HepG2 (cell line): ENCODE data around the gene ZNF514. TPM values are rescaled to one million over a fixed set of nuclear protein-coding genes. Genes with fewer than 3 reads are reported as not detected.

Experiments used
- ARNT2 ChIP-seq: sonication (generic); formaldehyde crosslinking; IDR thresholded peaks from 2 replicates; pipeline ENCODE4 v1.8.0; 2022; ENCODE audit warnings: mild to moderate bottlenecking, low read depth, missing genetic modification reagents, moderate library complexity
- ATF6 ChIP-seq: sonication (generic); formaldehyde crosslinking; conservative IDR thresholded peaks from 2 replicates; pipeline ENCODE4 v1.4.0; 2020; ENCODE audit warnings: missing genetic modification reagents
- DMAP1 ChIP-seq: IDR thresholded peaks from 2 replicates; pipeline ENCODE4 v1.6.1; 2016
- ELF1 ChIP-seq: sonication (generic); formaldehyde crosslinking; IDR thresholded peaks from 2 replicates; pipeline ENCODE4 v1.4.0; 2020; ENCODE audit warnings: missing genetic modification reagents
- GFI1 ChIP-seq: sonication (generic); formaldehyde crosslinking; IDR thresholded peaks from 2 replicates; pipeline ENCODE4 v1.5.0; 2020; ENCODE audit warnings: missing genetic modification reagents, mild to moderate bottlenecking, borderline replicate concordance
- HNRNPL ChIP-seq: fragments of 200-400 bp; formaldehyde crosslinking; IDR thresholded peaks from 2 replicates; pipeline ENCODE4 v1.6.1; 2017; ENCODE audit warnings: mild to moderate bottlenecking, low read depth, low read length
- HNRNPLL ChIP-seq: fragments of 200-400 bp; formaldehyde crosslinking; IDR thresholded peaks from 2 replicates; pipeline ENCODE4 v1.6.1; 2017; ENCODE audit warnings: mild to moderate bottlenecking, low read depth, low read length; ENCODE audit not compliant: poor library complexity, severe bottlenecking
- ISL2 ChIP-seq: sonication (generic); formaldehyde crosslinking; IDR thresholded peaks from 2 replicates; pipeline ENCODE4 v1.5.0; 2020; ENCODE audit warnings: missing genetic modification reagents
- KLF16 ChIP-seq, 2 experiments: sonication (generic) in 1 of 2; formaldehyde crosslinking in 1 of 2; IDR thresholded peaks; 2 replicates each; pipeline versions ENCODE4 v1.6.1 to v1.8.0; 2016 to 2023; ENCODE audit warnings: missing genetic modification reagents in 2 of 2, missing compliant biosample characterization in 1 of 2
- SMC3 ChIP-seq: IDR thresholded peaks from 2 replicates; pipeline ENCODE4 v1.6.1; 2011; ENCODE audit warnings: low read length, improper control_type of control experiment
- ZFP90 ChIP-seq: sonication (generic); formaldehyde crosslinking; IDR thresholded peaks from 2 replicates; pipeline ENCODE4 v1.8.0; 2022; ENCODE audit warnings: missing genetic modification reagents, mild to moderate bottlenecking, inconsistent platforms, borderline replicate concordance
- ZNF235 ChIP-seq: sonication (generic); formaldehyde crosslinking; IDR thresholded peaks from 2 replicates; pipeline ENCODE4 v1.8.1; 2023; ENCODE audit warnings: mild to moderate bottlenecking, missing genetic modification reagents, borderline replicate concordance
- ZNF549 ChIP-seq: sonication (generic); formaldehyde crosslinking; IDR thresholded peaks from 2 replicates; pipeline ENCODE4 v1.5.0; 2020; ENCODE audit warnings: missing genetic modification reagents
- ZNF577 ChIP-seq: sonication (generic); formaldehyde crosslinking; IDR thresholded peaks from 2 replicates; pipeline ENCODE4 v1.4.0; 2020; ENCODE audit warnings: mild to moderate bottlenecking, low read depth, missing genetic modification reagents, borderline replicate concordance
- ZNF644 ChIP-seq: IDR thresholded peaks from 2 replicates; pipeline ENCODE4 v1.6.1; 2016; ENCODE audit warnings: low read depth
- ZNF713 ChIP-seq: sonication (generic); formaldehyde crosslinking; IDR thresholded peaks from 2 replicates; pipeline ENCODE4 v1.4.0; 2020; ENCODE audit warnings: mild to moderate bottlenecking, missing genetic modification reagents
- ZZZ3 ChIP-seq: sonication (generic); formaldehyde crosslinking; IDR thresholded peaks from 2 replicates; pipeline ENCODE4 v1.4.0; 2020; ENCODE audit warnings: missing genetic modification reagents, mild to moderate bottlenecking, borderline replicate concordance
- polyA plus RNA-seq, 8 experiments: library from polyadenylated mRNA; depleted of rRNA in 3 of 8; stranded (reverse) in 7 of 8; unstranded in 1 of 8; fragments of >200 nt; fragmentation: Illumina TruSeq in 4 of 8; extraction: Trizol in 4 of 8; gene quantifications; 2 replicates each; pipeline versions ENCODE4 v1.2.1 to v1.2.3, GENCODE V29; 2011 to 2016; ENCODE audit warnings: low read depth in 4 of 8, missing spikeins in 1 of 8, mixed read lengths in 1 of 8; ENCODE audit not compliant: insufficient read depth in 1 of 8
- total RNA-seq, 5 experiments: library from RNA; depleted of rRNA; stranded (reverse); fragments of >200 nt; fragmentation: Illumina TruSeq; extraction: Trizol; gene quantifications; 2 replicates each; pipeline ENCODE4 v1.2.3, GENCODE V29; 2016; ENCODE audit warnings: low read depth in 1 of 5
- TF ChIP-seq, protein P1 (sequence below): sonication (generic); formaldehyde crosslinking; IDR thresholded peaks from 2 replicates; pipeline ENCODE4 v1.4.0; 2020; ENCODE audit warnings: missing genetic modification reagents
- TF ChIP-seq, protein P2 (sequence below): sonication (generic); formaldehyde crosslinking; IDR thresholded peaks from 2 replicates; pipeline ENCODE4 v1.4.0; 2020; ENCODE audit warnings: missing genetic modification reagents
- TF ChIP-seq, protein P3 (sequence below): sonication (generic); formaldehyde crosslinking; IDR thresholded peaks from 2 replicates; pipeline ENCODE4 v1.4.0; 2020; ENCODE audit warnings: missing genetic modification reagents; ENCODE audit errors: not compliant biosample characterization
- TF ChIP-seq, protein P4 (sequence below): sonication (generic); formaldehyde crosslinking; IDR thresholded peaks from 2 replicates; pipeline ENCODE4 v1.9.0; 2021; ENCODE audit warnings: missing genetic modification reagents, mild to moderate bottlenecking, borderline replicate concordance

The ZNF514 gene
- total and polyA plus RNA-seq, 2 of the 13 experiments (the other 11 are each of a cell fraction or from before 2014, with no cell fraction given), result 15.2 to 18.7 TPM

GRCh38 chr2:95121407-95122196, 38.0 kb downstream of the ZNF514 start, which contains the start of gene MRPS5 (continued):
- TF ChIP-seq KLF16 (CRISPR knock-in tag; IDR thresholded peaks at IDR 0.05) (peak in 1 of 2 experiments; percentile 87; a peak in 2 of 4 replicates), ATF6 (CRISPR knock-in tag) (0 out of 2 replicates have a peak, but pooled peaks have one; percentile 36), ZNF644 (0 out of 2 replicates have a peak, but pooled peaks have one; percentile 13), ZFP90 (peak; percentile 52; the same call in 1 of the 2 replicates), ZNF549 (CRISPR knock-in tag) (no peak), DMAP1 (CRISPR knock-in tag) (peak; percentile 99), ARNT2 (CRISPR knock-in tag) (peak; percentile 96), ZNF235 (CRISPR knock-in tag) (peak; percentile 94; the same call in 1 of the 2 replicates), HNRNPLL (peak; percentile 68), HNRNPL (0 out of 2 replicates have a peak, but pooled peaks have one; percentile 7), GFI1 (CRISPR knock-in tag) (peak; percentile 6; the same call in 1 of the 2 replicates), ZNF713 (CRISPR knock-in tag) (peak; percentile 84; the same call in 1 of the 2 replicates), ZNF577 (no peak), SMC3 (no peak), ISL2 (peak; percentile 43; the same call in 1 of the 2 replicates), ELF1 (CRISPR knock-in tag) (0 out of 2 replicates have a peak, but pooled peaks have one; percentile 8), ZZZ3 (CRISPR knock-in tag) (peak; percentile 97)
- TF ChIP-seq, protein P1, sequence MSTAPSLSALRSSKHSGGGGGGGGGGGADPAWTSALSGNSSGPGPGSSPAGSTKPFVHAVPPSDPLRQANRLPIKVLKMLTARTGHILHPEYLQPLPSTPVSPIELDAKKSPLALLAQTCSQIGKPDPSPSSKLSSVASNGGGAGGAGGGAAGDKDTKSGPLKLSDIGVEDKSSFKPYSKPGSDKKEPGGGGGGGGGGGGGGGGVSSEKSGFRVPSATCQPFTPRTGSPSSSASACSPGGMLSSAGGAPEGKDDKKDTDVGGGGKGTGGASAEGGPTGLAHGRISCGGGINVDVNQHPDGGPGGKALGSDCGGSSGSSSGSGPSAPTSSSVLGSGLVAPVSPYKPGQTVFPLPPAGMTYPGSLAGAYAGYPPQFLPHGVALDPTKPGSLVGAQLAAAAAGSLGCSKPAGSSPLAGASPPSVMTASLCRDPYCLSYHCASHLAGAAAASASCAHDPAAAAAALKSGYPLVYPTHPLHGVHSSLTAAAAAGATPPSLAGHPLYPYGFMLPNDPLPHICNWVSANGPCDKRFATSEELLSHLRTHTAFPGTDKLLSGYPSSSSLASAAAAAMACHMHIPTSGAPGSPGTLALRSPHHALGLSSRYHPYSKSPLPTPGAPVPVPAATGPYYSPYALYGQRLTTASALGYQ (CRISPR knock-in tag), result peak; percentile 84
- TF ChIP-seq, protein P2, sequence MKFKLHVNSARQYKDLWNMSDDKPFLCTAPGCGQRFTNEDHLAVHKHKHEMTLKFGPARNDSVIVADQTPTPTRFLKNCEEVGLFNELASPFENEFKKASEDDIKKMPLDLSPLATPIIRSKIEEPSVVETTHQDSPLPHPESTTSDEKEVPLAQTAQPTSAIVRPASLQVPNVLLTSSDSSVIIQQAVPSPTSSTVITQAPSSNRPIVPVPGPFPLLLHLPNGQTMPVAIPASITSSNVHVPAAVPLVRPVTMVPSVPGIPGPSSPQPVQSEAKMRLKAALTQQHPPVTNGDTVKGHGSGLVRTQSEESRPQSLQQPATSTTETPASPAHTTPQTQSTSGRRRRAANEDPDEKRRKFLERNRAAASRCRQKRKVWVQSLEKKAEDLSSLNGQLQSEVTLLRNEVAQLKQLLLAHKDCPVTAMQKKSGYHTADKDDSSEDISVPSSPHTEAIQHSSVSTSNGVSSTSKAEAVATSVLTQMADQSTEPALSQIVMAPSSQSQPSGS (CRISPR knock-in tag), result peak; percentile 66
- TF ChIP-seq, protein P3, sequence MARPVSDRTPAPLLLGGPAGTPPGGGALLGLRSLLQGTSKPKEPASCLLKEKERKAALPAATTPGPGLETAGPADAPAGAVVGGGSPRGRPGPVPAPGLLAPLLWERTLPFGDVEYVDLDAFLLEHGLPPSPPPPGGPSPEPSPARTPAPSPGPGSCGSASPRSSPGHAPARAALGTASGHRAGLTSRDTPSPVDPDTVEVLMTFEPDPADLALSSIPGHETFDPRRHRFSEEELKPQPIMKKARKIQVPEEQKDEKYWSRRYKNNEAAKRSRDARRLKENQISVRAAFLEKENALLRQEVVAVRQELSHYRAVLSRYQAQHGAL (CRISPR knock-in tag), result no peak
- TF ChIP-seq, protein P4, sequence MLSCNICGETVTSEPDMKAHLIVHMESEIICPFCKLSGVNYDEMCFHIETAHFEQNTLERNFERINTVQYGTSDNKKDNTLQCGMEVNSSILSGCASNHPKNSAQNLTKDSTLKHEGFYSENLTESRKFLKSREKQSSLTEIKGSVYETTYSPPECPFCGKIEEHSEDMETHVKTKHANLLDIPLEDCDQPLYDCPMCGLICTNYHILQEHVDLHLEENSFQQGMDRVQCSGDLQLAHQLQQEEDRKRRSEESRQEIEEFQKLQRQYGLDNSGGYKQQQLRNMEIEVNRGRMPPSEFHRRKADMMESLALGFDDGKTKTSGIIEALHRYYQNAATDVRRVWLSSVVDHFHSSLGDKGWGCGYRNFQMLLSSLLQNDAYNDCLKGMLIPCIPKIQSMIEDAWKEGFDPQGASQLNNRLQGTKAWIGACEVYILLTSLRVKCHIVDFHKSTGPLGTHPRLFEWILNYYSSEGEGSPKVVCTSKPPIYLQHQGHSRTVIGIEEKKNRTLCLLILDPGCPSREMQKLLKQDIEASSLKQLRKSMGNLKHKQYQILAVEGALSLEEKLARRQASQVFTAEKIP (CRISPR knock-in tag), result no peak
